Adrenal gland (tissue), 12 donors: ENCODE results near the gene PIGQ. TPM values are rescaled to one million over a fixed set of nuclear protein-coding genes. Genes with fewer than 3 reads are reported as not detected.

Experiments
- DNase-seq, 7 donors: peaks; one replicate each; pipeline ENCODE4 v3.0.0-alpha.2; 2019 to 2020
- H3K27ac ChIP-seq, 5 donors: fragments of 200-600 bp; sonication (generic) in 4 of 5; 1 replicate in 3 of 5; 2 replicates in 2 of 5; pipeline versions ENCODE4 v1.5.1 to v1.8.0; 2016 to 2020; ENCODE audit warnings: mild to moderate bottlenecking in 1 of 5
- H3K27me3 ChIP-seq: fragments of 200-600 bp; 2 replicates; pipeline ENCODE4 v1.8.0; 2021
- H3K36me3 ChIP-seq, 2 donors: fragments of 200-600 bp; replicated peaks in 1 of 2; 1 replicate in 1 of 2; 2 replicates in 1 of 2; pipeline versions ENCODE4 v1.5.1 to v1.8.0; 2018 to 2022
- H3K4me1 ChIP-seq, 2 donors: fragments of 200-600 bp; replicated peaks in 1 of 2; 1 replicate in 1 of 2; 2 replicates in 1 of 2; pipeline versions ENCODE4 v1.5.1 to v1.8.0; 2018 to 2021
- H3K4me3 ChIP-seq, 4 donors: fragments of 200-600 bp; sonication (generic) in 3 of 4; one replicate each; pipeline ENCODE4 v1.5.1; 2016 to 2018
- H3K9me3 ChIP-seq, 3 donors: fragments of 200-600 bp; sonication (generic) in 1 of 3; replicated peaks in 1 of 3; 1 replicate in 2 of 3; 2 replicates in 1 of 3; pipeline versions ENCODE4 v1.5.1 to v1.8.0; 2016 to 2021
- CTCF ChIP-seq, 6 experiments: fragments of 450-650 bp in 4 of 6; fragments of 200-600 bp in 2 of 6; sonication (generic) in 1 of 6; IDR thresholded peaks; 1 replicate in 5 of 6; 2 replicates in 1 of 6; pipeline versions ENCODE4 v1.5.1 to v1.8.0; 2016 to 2021; ENCODE audit warnings: antibody characterized with exemption in 6 of 6, mild to moderate bottlenecking in 2 of 6, moderate library complexity in 1 of 6
- POLR2A ChIP-seq, 2 donors: fragments of 450-650 bp; IDR thresholded peaks; one replicate each; pipeline ENCODE4 v1.6.1; 2017; ENCODE audit warnings: antibody characterized with exemption in 2 of 2, mild to moderate bottlenecking in 2 of 2, moderate library complexity in 1 of 2
- WGBS, 4 donors: extraction: QIAGEN DNeasy Blood & Tissue Kit in 2 of 4; methylation state at CpG; one replicate each; pipeline versions ENCODE4 v1.1.5 to v1.1.7; 2013 to 2017; 5-methylcytosine and 5-hydroxymethylcytosine counted together
- intact Hi-C, 2 donors: fragments of 100-400 bp; cut with DNase I; formaldehyde crosslinking; loops; one replicate each; pipeline versions ENCODE4 v1.14.1 to v1.15.0; 2022 to 2023
- polyA plus RNA-seq, 3 donors: library from polyadenylated mRNA; stranded (reverse); fragments of 200-250 nt in 2 of 3; fragments of 350-450 nt in 1 of 3; fragmentation: Illumina TruSeq in 1 of 3; extraction: RNeasy Lipid Tissue Mini Kit (QIAGEN cat#74804) in 1 of 3; gene quantifications; one replicate each; pipeline ENCODE4 v1.2.3, GENCODE V29; 2013 to 2014
- total RNA-seq, 9 donors: library from RNA; depleted of rRNA in 4 of 9; stranded (reverse); fragments of >200 nt in 4 of 9; fragments of 120-200 nt in 1 of 9; fragmentation: NEBNext Ultra II Directional in 1 of 9; extraction: Animal tissue kit (Norgen Biotek cat#: 25700) in 1 of 9; gene quantifications; one replicate each; pipeline versions ENCODE4 v1.1.0 to v1.2.4, GENCODE V29; 2013 to 2023
- donor health status: healthy with polysubstance abuse.
- donor health status: Bipolar disorder and iron deficiency.
- donor health status: DM: yes; HTN: yes; CAD: no.
- donor health status: DM: no; HTN: no; CAD: no.
- donor health status: DM: no; HTN: no; CAD: no.
- donor health status: DM: yes; HTN: yes; CAD: no.

Gene PIGQ
- total and polyA plus RNA-seq, 12 donors: 12.7 to 317 (median 81.0) TPM

GRCh38 chr16:568401-569258 lies 1.1 kb upstream of the PIGQ start:
- TF ChIP-seq POLR2A (IDR thresholded peaks at IDR 0.05): no peak
- TF ChIP-seq CTCF (IDR thresholded peaks at IDR 0.05): no peak
- Histone ChIP-seq H3K4me1 (peaks cover 31 to 43% of the 10 kb centered on the region in 2 donors), H3K27ac (peak overlapping the region in 1 of 5 donors; percentile 78), H3K36me3 (no peaks in the 10 kb centered on the region), H3K9me3 (no peaks in the 10 kb centered on the region), H3K27me3 (no peaks in the 10 kb centered on the region), H3K4me3 (peak overlapping the region in 1 of 4 donors; percentile 99)
- 59 to 70% (median 66%) methylated on average over 3 to 11 of the region's 11 CpGs for WGBS, 4 donors
- intact Hi-C loops: no loop called here
- DNase-seq: no peak

- no peak for DNase-seq
- Histone ChIP-seq H3K4me1 (peaks cover 7 to 20% of the 10 kb centered on the region in 2 donors), H3K4me3 (no peak overlapping the region), H3K27me3 (no peaks in the 10 kb centered on the region), H3K36me3 (peaks cover 0 to 21% of the 10 kb centered on the region in 2 donors), H3K9me3 (no peaks in the 10 kb centered on the region), H3K27ac (no peak overlapping the region)
- TF ChIP-seq POLR2A (IDR thresholded peaks at IDR 0.05): no peak
- TF ChIP-seq CTCF (IDR thresholded peaks at IDR 0.05): no peak
- intact Hi-C loops: no loop called here
- 61 to 82% (median 72%) methylated on average over 8 to 27 of the region's 27 CpGs for WGBS, 4 donors
These were observed 3.3 kb downstream of the PIGQ start for GRCh38 chr16:572865-573650.

- TF ChIP-seq POLR2A (IDR thresholded peaks at IDR 0.05) (no peak), CTCF (IDR thresholded peaks at IDR 0.05) (no peak)
- H3K4me3 ChIP-seq: no peak overlapping the region
- H3K27ac ChIP-seq: no peak overlapping the region
- H3K4me1 ChIP-seq: peaks cover 3 to 13% of the 10 kb centered on the region in 2 donors
- H3K9me3 ChIP-seq: no peaks in the 10 kb centered on the region
- no peaks in the 10 kb centered on the region for H3K27me3 ChIP-seq
- 94 to 99% (median 95%) methylated on average over 11 to 46 of the region's 46 CpGs for WGBS, 4 donors
- H3K36me3 ChIP-seq: peaks cover 0 to 21% of the 10 kb centered on the region in 2 donors
- no peak for DNase-seq
- intact Hi-C loops: no loop called here
These were observed 4.4 kb downstream of the PIGQ start for GRCh38 chr16:574021-574760.
